Epithelial cell of esophagus (primary cell): ENCODE data around the gene NYNRIN.

Experiments
- DNase-seq: peaks from one replicate; pipeline ENCODE4 v3.0.0; 2010; ENCODE audit warnings: low read depth
- H3K4me3 ChIP-seq: 2 replicates; pipeline ENCODE4 v1.5.1; 2011; ENCODE audit warnings: mild to moderate bottlenecking, low read length, control low read depth
- TF ChIP-seq, protein P1 (sequence below): IDR thresholded peaks from 2 replicates; pipeline ENCODE4 v1.5.1; 2011; ENCODE audit warnings: low read depth, mild to moderate bottlenecking, low read length, control low read depth, inconsistent platforms; ENCODE audit not compliant: insufficient read depth; ENCODE audit errors: missing control alignments

Gene NYNRIN

DNA sequence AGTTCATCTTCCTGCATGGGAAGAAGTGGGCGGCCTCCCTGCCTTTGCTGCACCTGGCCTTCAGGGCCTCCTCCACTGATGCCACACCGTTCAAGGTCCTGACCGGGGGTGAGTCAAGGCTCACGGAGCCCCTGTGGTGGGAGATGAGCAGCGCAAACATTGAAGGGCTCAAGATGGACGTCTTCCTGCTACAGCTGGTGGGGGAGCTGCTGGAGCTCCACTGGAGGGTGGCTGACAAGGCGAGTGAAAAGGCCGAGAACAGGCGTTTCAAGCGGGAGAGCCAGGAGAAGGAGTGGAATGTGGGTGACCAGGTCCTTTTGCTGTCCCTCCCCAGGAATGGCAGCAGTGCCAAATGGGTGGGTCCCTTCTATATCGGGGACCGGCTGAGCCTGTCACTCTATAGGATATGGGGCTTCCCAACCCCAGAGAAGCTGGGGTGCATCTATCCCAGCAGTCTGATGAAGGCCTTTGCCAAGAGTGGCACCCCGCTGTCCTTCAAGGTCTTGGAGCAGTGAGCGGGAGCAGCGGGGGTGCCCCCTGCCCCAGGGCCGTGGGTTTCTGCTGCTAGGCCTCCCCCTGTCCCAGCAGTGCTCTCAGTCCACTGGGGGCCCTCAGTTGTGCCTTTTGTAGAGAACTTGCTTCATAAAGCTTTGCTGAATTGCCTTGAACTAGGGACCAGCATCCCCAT, 18.3 kb downstream of the NYNRIN start:
- TF ChIP-seq, protein P1, sequence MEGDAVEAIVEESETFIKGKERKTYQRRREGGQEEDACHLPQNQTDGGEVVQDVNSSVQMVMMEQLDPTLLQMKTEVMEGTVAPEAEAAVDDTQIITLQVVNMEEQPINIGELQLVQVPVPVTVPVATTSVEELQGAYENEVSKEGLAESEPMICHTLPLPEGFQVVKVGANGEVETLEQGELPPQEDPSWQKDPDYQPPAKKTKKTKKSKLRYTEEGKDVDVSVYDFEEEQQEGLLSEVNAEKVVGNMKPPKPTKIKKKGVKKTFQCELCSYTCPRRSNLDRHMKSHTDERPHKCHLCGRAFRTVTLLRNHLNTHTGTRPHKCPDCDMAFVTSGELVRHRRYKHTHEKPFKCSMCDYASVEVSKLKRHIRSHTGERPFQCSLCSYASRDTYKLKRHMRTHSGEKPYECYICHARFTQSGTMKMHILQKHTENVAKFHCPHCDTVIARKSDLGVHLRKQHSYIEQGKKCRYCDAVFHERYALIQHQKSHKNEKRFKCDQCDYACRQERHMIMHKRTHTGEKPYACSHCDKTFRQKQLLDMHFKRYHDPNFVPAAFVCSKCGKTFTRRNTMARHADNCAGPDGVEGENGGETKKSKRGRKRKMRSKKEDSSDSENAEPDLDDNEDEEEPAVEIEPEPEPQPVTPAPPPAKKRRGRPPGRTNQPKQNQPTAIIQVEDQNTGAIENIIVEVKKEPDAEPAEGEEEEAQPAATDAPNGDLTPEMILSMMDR = no peak
- no peak for DNase-seq
- no peak overlapping the region for H3K4me3 ChIP-seq

DNA sequence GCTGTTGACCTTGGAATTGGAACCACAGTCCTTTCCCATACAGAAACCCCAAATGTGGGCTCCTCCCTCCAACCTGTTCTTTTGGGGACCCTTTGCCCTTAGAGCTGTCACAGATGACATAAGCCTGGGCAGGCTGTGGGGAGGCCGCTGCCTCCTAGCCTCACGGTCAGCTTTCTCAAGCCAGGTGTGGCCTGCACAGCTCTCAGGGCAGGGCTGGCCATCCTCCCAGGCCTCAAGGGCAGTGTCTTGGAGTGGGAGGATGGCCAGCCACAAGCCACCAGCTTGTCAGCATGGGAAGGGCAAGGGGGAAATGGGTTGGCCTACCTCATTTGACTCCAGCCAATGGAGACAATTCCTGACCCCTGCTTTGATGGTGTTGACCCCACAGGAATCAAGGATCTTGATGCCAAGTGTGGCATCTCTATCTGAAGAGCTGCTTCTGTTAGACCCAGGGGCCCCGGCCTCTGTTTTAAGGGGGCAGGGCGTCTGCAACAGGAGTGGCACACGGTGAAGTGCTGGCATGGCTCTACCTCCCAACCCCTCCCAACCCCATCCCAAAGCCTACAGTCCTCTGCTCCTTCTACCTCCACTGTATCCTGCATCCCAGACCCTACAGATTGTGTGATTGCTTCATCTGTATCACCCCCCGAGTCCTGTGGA, 19.2 kb downstream of the NYNRIN start:
- H3K4me3 ChIP-seq = no peak overlapping the region
- TF ChIP-seq, protein P1 = no peak
- no peak for DNase-seq

DNA sequence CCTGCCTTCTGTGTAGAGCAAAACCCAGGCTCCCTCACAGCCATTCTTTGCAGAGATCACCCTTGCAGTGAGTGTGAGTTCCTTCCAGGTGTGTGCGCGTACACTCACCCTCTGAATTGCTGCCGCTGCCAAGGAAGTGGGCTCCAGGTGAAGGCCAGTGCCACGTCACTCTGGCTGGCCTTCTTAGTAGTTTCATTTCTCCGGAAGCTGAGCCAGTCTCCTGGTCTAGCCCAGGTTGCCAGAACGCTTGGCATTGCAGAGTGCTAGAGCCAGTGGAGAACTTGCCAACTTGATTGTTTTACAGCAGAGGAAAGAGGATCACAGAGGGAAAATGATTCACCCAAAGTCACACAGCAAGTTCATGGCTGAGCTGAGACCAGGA, 19.7 kb downstream of the NYNRIN start:
- TF ChIP-seq, protein P1 = no peak
- DNase-seq = peak; percentile 86
- H3K4me3 ChIP-seq = no peak overlapping the region

DNA sequence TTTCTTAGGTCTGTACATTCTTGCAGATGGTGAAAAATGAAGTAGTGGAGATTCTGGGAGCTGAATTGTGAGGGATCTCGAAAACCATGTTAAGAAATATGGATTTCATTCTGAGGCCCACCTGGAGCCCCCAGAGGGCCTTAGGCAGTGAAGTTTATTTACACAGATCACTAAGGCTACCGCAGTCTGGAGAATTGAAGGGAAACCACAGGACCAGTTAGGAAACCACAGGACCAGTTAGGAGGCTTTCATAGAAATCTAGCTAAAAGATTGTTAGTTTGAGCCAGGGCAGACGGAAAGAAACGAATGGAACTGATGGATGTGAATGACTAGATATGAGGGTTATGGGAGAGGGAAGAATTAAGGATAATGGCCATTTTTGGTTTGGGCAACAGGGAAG, 23.5 kb downstream of the NYNRIN start:
- H3K4me3 ChIP-seq = no peak overlapping the region
- no peak for DNase-seq
- TF ChIP-seq, protein P1 = no peak

DNA sequence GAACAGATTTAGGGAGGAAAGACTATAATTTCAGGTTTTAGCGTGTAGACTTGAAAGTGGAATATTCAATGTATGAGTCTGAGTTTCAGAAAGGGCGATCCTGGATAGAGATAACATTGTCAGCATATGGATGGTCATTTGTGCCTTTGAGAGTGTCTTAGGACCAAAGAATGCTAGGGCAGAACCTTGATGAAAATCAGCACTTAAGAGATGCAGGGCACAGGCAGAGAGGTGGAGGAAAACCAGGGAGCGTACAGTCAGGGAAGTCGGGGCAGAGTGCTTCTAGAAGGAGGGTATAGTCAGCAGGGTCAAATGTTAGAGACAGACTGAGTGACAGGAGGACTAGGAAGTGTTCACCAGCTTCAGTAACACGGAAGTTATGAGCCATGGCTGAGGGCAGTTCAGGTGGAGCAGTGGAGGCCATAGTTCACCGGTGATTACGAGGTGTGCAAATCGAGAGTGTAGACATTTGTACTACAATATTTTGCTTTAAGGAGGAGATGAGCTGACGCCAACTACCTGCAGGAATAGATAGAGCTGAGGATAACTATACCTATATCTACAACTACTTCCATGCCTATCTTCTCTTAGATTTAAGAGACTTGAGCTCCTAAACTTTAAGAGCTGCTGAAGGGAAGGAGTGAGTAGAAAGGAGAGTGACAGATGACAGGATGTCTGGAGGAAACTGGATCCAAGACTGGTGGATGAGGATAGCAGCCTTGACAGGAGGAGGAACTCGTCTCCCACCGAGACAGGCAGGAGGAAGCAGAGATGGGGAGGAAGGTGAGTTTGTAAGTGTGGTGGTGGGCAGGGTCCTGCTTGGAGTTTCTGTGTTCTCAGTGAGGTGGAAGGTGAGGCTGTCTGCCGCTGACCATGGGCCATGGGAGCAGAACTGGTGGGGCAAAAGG, 24.1 kb downstream of the NYNRIN start:
- H3K4me3 ChIP-seq = no peak overlapping the region
- no peak for DNase-seq
- TF ChIP-seq, protein P1 = no peak

DNA sequence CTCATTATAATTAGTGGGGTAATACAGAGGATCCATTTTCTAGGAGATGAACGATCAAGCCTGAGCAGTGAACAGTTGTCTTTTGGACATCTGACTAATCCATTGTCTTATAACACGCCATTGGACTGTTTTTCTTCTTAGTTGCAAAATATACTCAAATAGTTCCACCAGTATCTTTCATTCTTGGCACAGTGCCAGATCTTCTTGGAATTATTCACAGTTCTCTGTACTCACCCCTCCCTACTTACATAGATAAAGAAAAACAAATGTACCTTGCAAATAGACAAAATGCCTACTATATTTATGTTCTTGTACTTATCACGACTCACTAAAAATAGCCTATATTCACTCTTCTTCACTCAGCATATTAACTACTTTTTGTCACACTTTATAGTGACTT, 26.9 kb downstream of the NYNRIN start:
- no peak overlapping the region for H3K4me3 ChIP-seq
- peak; percentile 89 for DNase-seq
- TF ChIP-seq, protein P1 = no peak
